Urinary bladder (tissue), 4 donors: ENCODE data around the gene ZBTB17. TPM values are rescaled to one million over a fixed set of nuclear protein-coding genes. Genes with fewer than 3 reads are reported as not detected.
"Not testable (repeated sequence)": the region's sequence is repeated elsewhere in the genome, so short reads cannot be mapped to it uniquely, and the experiment has no call there.

Experiments used
- DNase-seq: peaks from one replicate; pipeline ENCODE4 v3.0.0-alpha.2; 2015; ENCODE audit errors: extremely low spot score
- H3K27ac ChIP-seq: one replicate; pipeline ENCODE4 v1.5.1; 2013; ENCODE audit warnings: low read depth, mild to moderate bottlenecking, moderate library complexity
- H3K36me3 ChIP-seq: one replicate; pipeline ENCODE4 v1.6.1; 2013; ENCODE audit warnings: mild to moderate bottlenecking, moderate library complexity; ENCODE audit not compliant: insufficient read depth
- H3K4me1 ChIP-seq: one replicate; pipeline ENCODE4 v1.6.1; 2013; ENCODE audit warnings: mild to moderate bottlenecking, moderate library complexity; ENCODE audit not compliant: insufficient read depth
- H3K4me3 ChIP-seq: one replicate; pipeline ENCODE4 v1.5.1; 2013; ENCODE audit warnings: low read depth, low read length
- WGBS: extraction: QIAGEN DNeasy Blood & Tissue Kit; methylation state at CpG from one replicate; pipeline ENCODE4 v1.1.7; 2013; 5-methylcytosine and 5-hydroxymethylcytosine counted together
- polyA plus RNA-seq: library from polyadenylated mRNA; stranded (reverse); fragments of 200-250 nt; gene quantifications from one replicate; pipeline ENCODE4 v1.2.3, GENCODE V29; 2013
- total RNA-seq: library from RNA; depleted of rRNA; stranded (reverse); fragments of >200 nt; gene quantifications from one replicate; pipeline ENCODE4 v1.2.3, GENCODE V29; 2014
- donor health status: healthy with polysubstance abuse.
- donor health status: healthy.

Gene ZBTB17
- total and polyA plus RNA-seq, 2 donors: 17.1 to 30.4 TPM

GRCh38 chr1:15931884-15932283, 44.0 kb downstream of the ZBTB17 start:
- Histone ChIP-seq H3K4me3 (no peak overlapping the region), H3K27ac (no peak overlapping the region), H3K4me1 (no peaks in the 10 kb centered on the region), H3K36me3 (peaks cover 9% of the 10 kb centered on the region)
- WGBS: 96% methylated on average over 19 of the region's 19 CpGs
- no peak for DNase-seq

GRCh38 chr1:15931401-15931800, 44.5 kb downstream of the ZBTB17 start:
- peaks cover 9% of the 10 kb centered on the region for H3K36me3 ChIP-seq
- DNase-seq: no peak
- no peak overlapping the region for H3K4me3 ChIP-seq
- no peak overlapping the region for H3K27ac ChIP-seq
- WGBS: 91% methylated on average over 11 of the region's 11 CpGs
- no peaks in the 10 kb centered on the region for H3K4me1 ChIP-seq

- H3K27ac ChIP-seq: no peak overlapping the region
- no peak for DNase-seq
- 96% methylated on average over 17 of the region's 17 CpGs for WGBS
Measured at GRCh38 chr1:15928971-15929965, 46.6 kb downstream of the ZBTB17 start.

GRCh38 chr1:15926448-15926847, 49.5 kb downstream of the ZBTB17 start:
- peaks cover 10% of the 10 kb centered on the region for H3K36me3 ChIP-seq
- 84% methylated on average over 8 of the region's 8 CpGs for WGBS
- H3K4me3 ChIP-seq, DNase-seq, H3K4me1 ChIP-seq, H3K27ac ChIP-seq: not testable (repeated sequence)

More at GRCh38 chr1:15928971-15929965, 46.6 kb downstream of the ZBTB17 start:
- H3K4me3 ChIP-seq: no peak overlapping the region
- H3K4me1 ChIP-seq: no peaks in the 10 kb centered on the region
- H3K36me3 ChIP-seq: peaks cover 6% of the 10 kb centered on the region

- WGBS: 86% methylated on average over 2 of the region's 2 CpGs
- no peak overlapping the region for H3K27ac ChIP-seq
- peaks cover 8% of the 10 kb centered on the region for H3K36me3 ChIP-seq
- H3K4me3 ChIP-seq: no peak overlapping the region
- DNase-seq: no peak
- H3K4me1 ChIP-seq: no peaks in the 10 kb centered on the region
Measured at GRCh38 chr1:15923241-15923640, 52.7 kb downstream of the ZBTB17 start.

GRCh38 chr1:15918962-15919715, 56.8 kb downstream of the ZBTB17 start:
- Histone ChIP-seq H3K27ac (no peak overlapping the region), H3K4me1 (no peaks in the 10 kb centered on the region), H3K36me3 (peaks cover 6% of the 10 kb centered on the region), H3K4me3 (no peak overlapping the region)
- 86% methylated on average over 11 of the region's 11 CpGs for WGBS
- no peak for DNase-seq

- DNase-seq: no peak
Measured at GRCh38 chr1:15916916-15917315, 59.0 kb downstream of the ZBTB17 start.

GRCh38 chr1:15916417-15916816, 59.5 kb downstream of the ZBTB17 start:
- Histone ChIP-seq H3K4me3 (no peak overlapping the region), H3K4me1 (no peaks in the 10 kb centered on the region), H3K36me3 (peaks cover 7% of the 10 kb centered on the region), H3K27ac (no peak overlapping the region)
- 74% methylated on average over 4 of the region's 4 CpGs for WGBS
- no peak for DNase-seq

More at GRCh38 chr1:15916916-15917315, 59.0 kb downstream of the ZBTB17 start:
- WGBS: 73% methylated on average over 7 of the region's 7 CpGs
- peaks cover 8% of the 10 kb centered on the region for H3K36me3 ChIP-seq
- H3K4me1 ChIP-seq: no peaks in the 10 kb centered on the region
- H3K27ac ChIP-seq: no peak overlapping the region
- H3K4me3 ChIP-seq: no peak overlapping the region

GRCh38 chr1:15915991-15916390, 59.9 kb downstream of the ZBTB17 start:
- no peak overlapping the region for H3K27ac ChIP-seq
- WGBS: 77% methylated on average over 4 of the region's 4 CpGs
- H3K4me1 ChIP-seq: no peaks in the 10 kb centered on the region
- DNase-seq: no peak
- no peak overlapping the region for H3K4me3 ChIP-seq
- peaks cover 7% of the 10 kb centered on the region for H3K36me3 ChIP-seq

- WGBS: 98% methylated on average over 3 of the region's 3 CpGs
- not testable (repeated sequence) for H3K4me1 ChIP-seq, H3K4me3 ChIP-seq, H3K27ac ChIP-seq, DNase-seq, H3K36me3 ChIP-seq
Measured at GRCh38 chr1:15913607-15914006, 62.3 kb downstream of the ZBTB17 start.

- no peak for DNase-seq
- WGBS: 74% methylated on average over 2 of the region's 2 CpGs
- Histone ChIP-seq H3K4me1 (no peaks in the 10 kb centered on the region), H3K36me3 (peaks cover 7% of the 10 kb centered on the region), H3K4me3 (no peak overlapping the region), H3K27ac (no peak overlapping the region)
Measured at GRCh38 chr1:15911927-15912326, 64.0 kb downstream of the ZBTB17 start.

GRCh38 chr1:15911141-15911540, 64.8 kb downstream of the ZBTB17 start:
- WGBS: 100% methylated on average over 1 of the region's 1 CpG
- H3K4me1 ChIP-seq: no peaks in the 10 kb centered on the region
- no peak overlapping the region for H3K4me3 ChIP-seq
- H3K27ac ChIP-seq: no peak overlapping the region
- DNase-seq: no peak
- peaks cover 7% of the 10 kb centered on the region for H3K36me3 ChIP-seq

- Histone ChIP-seq H3K4me3 (no peak overlapping the region), H3K36me3 (peaks cover 7% of the 10 kb centered on the region), H3K27ac (no peak overlapping the region), H3K4me1 (no peaks in the 10 kb centered on the region)
- DNase-seq: no peak
- 95% methylated on average over 4 of the region's 4 CpGs for WGBS
Measured at GRCh38 chr1:15908597-15908996, 67.3 kb downstream of the ZBTB17 start.

- Histone ChIP-seq H3K27ac (no peak overlapping the region), H3K4me3 (no peak overlapping the region), H3K4me1 (no peaks in the 10 kb centered on the region), H3K36me3 (no peaks in the 10 kb centered on the region)
- WGBS: 60% methylated on average over 3 of the region's 3 CpGs
- DNase-seq: no peak
Measured at GRCh38 chr1:15902882-15903281, 73.0 kb downstream of the ZBTB17 start.
